ENCODE results near the gene ARHGAP23.

DNA sequence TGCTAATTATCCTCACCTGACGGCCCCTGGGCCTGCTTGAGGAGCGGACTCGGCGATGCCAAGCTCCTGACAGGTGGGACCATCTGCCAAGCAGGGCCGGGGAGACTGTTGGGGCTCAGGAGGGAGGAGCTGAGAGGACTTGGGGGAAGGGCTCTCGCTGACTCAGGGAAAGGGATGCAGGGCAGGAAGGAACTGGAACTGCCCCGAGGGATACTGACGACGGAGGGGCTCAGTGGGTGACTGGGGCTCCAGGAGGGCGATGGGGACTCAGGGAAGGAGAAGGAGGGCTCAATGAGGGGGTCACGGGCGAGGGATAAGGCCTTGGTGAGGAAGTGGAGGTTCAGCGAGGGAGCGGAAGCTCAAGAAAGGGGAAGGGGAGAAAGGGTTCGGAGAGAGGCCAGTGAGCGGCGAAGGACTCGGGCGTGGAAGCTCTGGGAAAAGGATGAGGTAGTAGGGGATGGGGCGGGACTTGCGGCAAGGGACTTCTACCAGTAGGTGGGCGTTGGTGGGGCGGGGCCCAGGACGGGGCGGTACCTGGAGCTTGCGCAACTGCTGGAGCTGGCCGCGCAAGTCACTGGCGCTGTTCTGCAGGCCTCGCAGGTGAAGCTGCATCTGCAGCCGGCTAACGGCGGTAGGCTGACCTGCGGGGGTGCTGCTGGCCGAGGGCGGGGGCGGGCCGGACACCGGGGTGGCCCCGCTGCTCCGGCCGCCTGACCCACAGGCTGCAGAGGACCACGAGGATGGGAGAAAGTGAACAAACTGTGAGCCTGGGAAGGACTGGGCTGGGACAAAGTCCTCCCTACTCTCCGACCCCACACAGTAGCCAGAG lies 131.0 kb downstream of the ARHGAP23 start:
- TF ChIP-seq ESRRG (CRISPR knock-in tag; IDR thresholded peaks at IDR 0.05) (no peak), SNAI2 (CRISPR knock-in tag; IDR thresholded peaks at IDR 0.05) (no peak), ZNF8 (CRISPR knock-in tag; IDR thresholded peaks at IDR 0.05) (no peak), ZFP30 (CRISPR knock-in tag; IDR thresholded peaks at IDR 0.05) (no peak), ISL1 (CRISPR knock-in tag; IDR thresholded peaks at IDR 0.05) (no peak), TOX (CRISPR knock-in tag; IDR thresholded peaks at IDR 0.05; ENCODE audit: borderline replicate concordance) (no peak), ZC3H10 (CRISPR knock-in tag; IDR thresholded peaks at IDR 0.05) (no peak)
- TF ChIP-seq, protein P1, sequence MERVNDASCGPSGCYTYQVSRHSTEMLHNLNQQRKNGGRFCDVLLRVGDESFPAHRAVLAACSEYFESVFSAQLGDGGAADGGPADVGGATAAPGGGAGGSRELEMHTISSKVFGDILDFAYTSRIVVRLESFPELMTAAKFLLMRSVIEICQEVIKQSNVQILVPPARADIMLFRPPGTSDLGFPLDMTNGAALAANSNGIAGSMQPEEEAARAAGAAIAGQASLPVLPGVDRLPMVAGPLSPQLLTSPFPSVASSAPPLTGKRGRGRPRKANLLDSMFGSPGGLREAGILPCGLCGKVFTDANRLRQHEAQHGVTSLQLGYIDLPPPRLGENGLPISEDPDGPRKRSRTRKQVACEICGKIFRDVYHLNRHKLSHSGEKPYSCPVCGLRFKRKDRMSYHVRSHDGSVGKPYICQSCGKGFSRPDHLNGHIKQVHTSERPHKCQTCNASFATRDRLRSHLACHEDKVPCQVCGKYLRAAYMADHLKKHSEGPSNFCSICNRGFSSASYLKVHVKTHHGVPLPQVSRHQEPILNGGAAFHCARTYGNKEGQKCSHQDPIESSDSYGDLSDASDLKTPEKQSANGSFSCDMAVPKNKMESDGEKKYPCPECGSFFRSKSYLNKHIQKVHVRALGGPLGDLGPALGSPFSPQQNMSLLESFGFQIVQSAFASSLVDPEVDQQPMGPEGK (CRISPR knock-in tag; IDR thresholded peaks at IDR 0.05; ENCODE audit: borderline replicate concordance): no peak
- TF ChIP-seq, protein P2, sequence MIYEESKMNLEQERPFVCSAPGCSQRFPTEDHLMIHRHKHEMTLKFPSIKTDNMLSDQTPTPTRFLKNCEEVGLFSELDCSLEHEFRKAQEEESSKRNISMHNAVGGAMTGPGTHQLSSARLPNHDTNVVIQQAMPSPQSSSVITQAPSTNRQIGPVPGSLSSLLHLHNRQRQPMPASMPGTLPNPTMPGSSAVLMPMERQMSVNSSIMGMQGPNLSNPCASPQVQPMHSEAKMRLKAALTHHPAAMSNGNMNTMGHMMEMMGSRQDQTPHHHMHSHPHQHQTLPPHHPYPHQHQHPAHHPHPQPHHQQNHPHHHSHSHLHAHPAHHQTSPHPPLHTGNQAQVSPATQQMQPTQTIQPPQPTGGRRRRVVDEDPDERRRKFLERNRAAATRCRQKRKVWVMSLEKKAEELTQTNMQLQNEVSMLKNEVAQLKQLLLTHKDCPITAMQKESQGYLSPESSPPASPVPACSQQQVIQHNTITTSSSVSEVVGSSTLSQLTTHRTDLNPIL (CRISPR knock-in tag; IDR thresholded peaks at IDR 0.05; ENCODE audit: low read depth): no peak
- TF ChIP-seq, protein P3, sequence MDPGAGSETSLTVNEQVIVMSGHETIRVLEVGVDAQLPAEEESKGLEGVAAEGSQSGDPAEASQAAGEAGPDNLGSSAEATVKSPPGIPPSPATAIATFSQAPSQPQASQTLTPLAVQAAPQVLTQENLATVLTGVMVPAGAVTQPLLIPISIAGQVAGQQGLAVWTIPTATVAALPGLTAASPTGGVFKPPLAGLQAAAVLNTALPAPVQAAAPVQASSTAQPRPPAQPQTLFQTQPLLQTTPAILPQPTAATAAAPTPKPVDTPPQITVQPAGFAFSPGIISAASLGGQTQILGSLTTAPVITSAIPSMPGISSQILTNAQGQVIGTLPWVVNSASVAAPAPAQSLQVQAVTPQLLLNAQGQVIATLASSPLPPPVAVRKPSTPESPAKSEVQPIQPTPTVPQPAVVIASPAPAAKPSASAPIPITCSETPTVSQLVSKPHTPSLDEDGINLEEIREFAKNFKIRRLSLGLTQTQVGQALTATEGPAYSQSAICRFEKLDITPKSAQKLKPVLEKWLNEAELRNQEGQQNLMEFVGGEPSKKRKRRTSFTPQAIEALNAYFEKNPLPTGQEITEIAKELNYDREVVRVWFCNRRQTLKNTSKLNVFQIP (CRISPR knock-in tag; IDR thresholded peaks at IDR 0.05; ENCODE audit: borderline replicate concordance, low read depth): no peak
- TF ChIP-seq, protein P4, sequence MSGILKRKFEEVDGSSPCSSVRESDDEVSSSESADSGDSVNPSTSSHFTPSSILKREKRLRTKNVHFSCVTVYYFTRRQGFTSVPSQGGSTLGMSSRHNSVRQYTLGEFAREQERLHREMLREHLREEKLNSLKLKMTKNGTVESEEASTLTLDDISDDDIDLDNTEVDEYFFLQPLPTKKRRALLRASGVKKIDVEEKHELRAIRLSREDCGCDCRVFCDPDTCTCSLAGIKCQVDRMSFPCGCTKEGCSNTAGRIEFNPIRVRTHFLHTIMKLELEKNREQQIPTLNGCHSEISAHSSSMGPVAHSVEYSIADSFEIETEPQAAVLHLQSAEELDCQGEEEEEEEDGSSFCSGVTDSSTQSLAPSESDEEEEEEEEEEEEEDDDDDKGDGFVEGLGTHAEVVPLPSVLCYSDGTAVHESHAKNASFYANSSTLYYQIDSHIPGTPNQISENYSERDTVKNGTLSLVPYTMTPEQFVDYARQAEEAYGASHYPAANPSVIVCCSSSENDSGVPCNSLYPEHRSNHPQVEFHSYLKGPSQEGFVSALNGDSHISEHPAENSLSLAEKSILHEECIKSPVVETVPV (CRISPR knock-in tag; IDR thresholded peaks at IDR 0.05): no peak

Measured in SK-N-SH treated with all-trans-retinoic acid at 6 μM for 48 hours (cell line).